ENCODE measurements around the gene HAUS7. TPM values are rescaled to one million over a fixed set of nuclear protein-coding genes. Genes with fewer than 3 reads are reported as not detected.

HAUS7 gene
- total RNA-seq, 1 donor from 2014 or later: 23.0 TPM

GRCh38 chrX:153398275-153398960 is 72.0 kb downstream of the HAUS7 start:
- Histone ChIP-seq H3K9me3 (no peaks in the 10 kb centered on the region), H3K27me3 (no peaks in the 10 kb centered on the region), H3K36me3 (no peaks in the 10 kb centered on the region), H3K4me1 (no peaks in the 10 kb centered on the region), H3K4me3 (no peak overlapping the region), H3K27ac (no peak overlapping the region)
- ATAC-seq (no peak), DNase-seq (no peak)
- TF ChIP-seq CTCF (IDR thresholded peaks at IDR 0.05): no peak
- intact Hi-C loops (cut with DNase I): no loop called here

Other genes with a start within 250 kb of the HAUS7 start
- not detected for gene PNMA6F, start 148.8 kb downstream of the HAUS7 start, total RNA-seq
- 9.0 TPM for gene ZNF275, start 136.4 kb downstream of the HAUS7 start, total RNA-seq
- 0.14 TPM for gene PNMA6E, start 69.2 kb downstream of the HAUS7 start, total RNA-seq
- gene ZFP92, start 59.1 kb downstream of the HAUS7 start, total RNA-seq: 3.4 TPM
- gene TREX2, start 24.5 kb downstream of the HAUS7 start, total RNA-seq: 1.2 TPM
- 205 TPM for gene BGN, start 24.4 kb upstream of the HAUS7 start, total RNA-seq
- gene ATP2B3, start 47.1 kb upstream of the HAUS7 start, total RNA-seq: not detected
- gene CCNQ, start 128.6 kb upstream of the HAUS7 start, total RNA-seq: 18.9 TPM
- not detected for gene DUSP9, start 176.6 kb upstream of the HAUS7 start, total RNA-seq
- gene PNCK, start 203.2 kb upstream of the HAUS7 start, total RNA-seq: 0.72 TPM
- 8.0 TPM for gene SLC6A8, start 217.3 kb upstream of the HAUS7 start, total RNA-seq